Osteocyte (in vitro differentiated cells): ENCODE data around the gene PRKN. TPM values are rescaled to one million over a fixed set of nuclear protein-coding genes. Genes with fewer than 3 reads are reported as not detected.
"Not testable (repeated sequence)": the region's sequence is repeated elsewhere in the genome, so short reads cannot be mapped to it uniquely, and the experiment has no call there.

ENCODE experiments used
- DNase-seq: peaks from one replicate; pipeline ENCODE4 v3.0.0; 2021; ENCODE audit warnings: mixed read lengths; ENCODE audit not compliant: unreplicated experiment; ENCODE audit errors: extremely low spot score
- H3K27ac Mint-ChIP-seq: one replicate; pipeline ENCODE4 v1.8.0; 2021; ENCODE audit warnings: mild to moderate bottlenecking, mixed read lengths; ENCODE audit not compliant: unreplicated experiment
- H3K27me3 Mint-ChIP-seq: one replicate; pipeline ENCODE4 v1.8.0; 2021; ENCODE audit warnings: mixed read lengths; ENCODE audit not compliant: unreplicated experiment
- H3K36me3 Mint-ChIP-seq: one replicate; pipeline ENCODE4 v1.8.0; 2021; ENCODE audit warnings: mixed read lengths; ENCODE audit not compliant: unreplicated experiment
- H3K4me1 Mint-ChIP-seq: one replicate; pipeline ENCODE4 v1.8.0; 2021; ENCODE audit warnings: mixed read lengths; ENCODE audit not compliant: unreplicated experiment
- H3K4me3 Mint-ChIP-seq: one replicate; pipeline ENCODE4 v1.8.0; 2021; ENCODE audit warnings: mild to moderate bottlenecking, moderate library complexity, mixed read lengths; ENCODE audit not compliant: unreplicated experiment
- H3K9me3 Mint-ChIP-seq: one replicate; pipeline ENCODE4 v1.8.0; 2021; ENCODE audit warnings: mixed read lengths; ENCODE audit not compliant: unreplicated experiment
- CTCF ChIP-seq: fragments of 200-600 bp; sonication (generic); IDR thresholded peaks from 2 replicates; pipeline ENCODE4 v1.5.0; 2021; ENCODE audit warnings: antibody characterized with exemption, mild to moderate bottlenecking, moderate library complexity
- total RNA-seq: library from RNA; stranded (reverse); gene quantifications from 2 replicates; pipeline ENCODE4 v1.2.1, GENCODE V29; 2021

PRKN gene
- total RNA-seq, 1 donor from 2014 or later = 13.4 TPM

GRCh38 chr6:161313940-161314509 is 1413.5 kb downstream of the PRKN start:
- Mint-ChIP-seq H3K9me3 (no peaks in the 10 kb centered on the region), H3K27ac (no peak overlapping the region), H3K27me3 (peaks cover 19% of the 10 kb centered on the region), H3K36me3 (no peaks in the 10 kb centered on the region), H3K4me3 (no peak overlapping the region), H3K4me1 (no peaks in the 10 kb centered on the region)
- DNase-seq = no peak
- TF ChIP-seq CTCF = no peak

DNA sequence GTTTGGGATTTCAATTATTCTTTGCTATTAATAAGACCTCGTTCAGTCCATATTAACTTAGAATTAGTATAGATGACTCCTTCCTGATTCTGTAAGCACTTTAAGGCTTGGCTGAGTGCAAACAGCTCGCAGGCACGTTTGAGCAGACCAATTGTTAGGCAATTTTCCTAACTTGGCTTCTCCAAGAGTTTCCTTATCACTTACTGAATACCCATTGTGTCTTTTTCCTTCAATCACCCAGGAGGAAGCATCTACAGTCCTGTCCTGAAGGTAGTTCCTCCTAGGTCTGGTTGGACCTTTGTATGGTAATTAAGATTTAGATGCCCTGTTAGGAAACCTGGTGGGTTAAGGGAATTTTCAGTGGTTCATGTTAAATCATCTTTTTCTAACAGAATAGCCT is 1414.1 kb downstream of the PRKN start:
- peaks cover 16% of the 10 kb centered on the region for H3K27me3 Mint-ChIP-seq
- not testable (repeated sequence) for H3K4me1 Mint-ChIP-seq, H3K9me3 Mint-ChIP-seq, DNase-seq, H3K36me3 Mint-ChIP-seq, H3K27ac Mint-ChIP-seq, H3K4me3 Mint-ChIP-seq

GRCh38 chr6:161309774-161310173 is 1417.8 kb downstream of the PRKN start:
- H3K27ac Mint-ChIP-seq, H3K4me1 Mint-ChIP-seq, H3K36me3 Mint-ChIP-seq, H3K9me3 Mint-ChIP-seq, DNase-seq, H3K4me3 Mint-ChIP-seq: not testable (repeated sequence)
- H3K27me3 Mint-ChIP-seq = peaks cover 16% of the 10 kb centered on the region

DNA sequence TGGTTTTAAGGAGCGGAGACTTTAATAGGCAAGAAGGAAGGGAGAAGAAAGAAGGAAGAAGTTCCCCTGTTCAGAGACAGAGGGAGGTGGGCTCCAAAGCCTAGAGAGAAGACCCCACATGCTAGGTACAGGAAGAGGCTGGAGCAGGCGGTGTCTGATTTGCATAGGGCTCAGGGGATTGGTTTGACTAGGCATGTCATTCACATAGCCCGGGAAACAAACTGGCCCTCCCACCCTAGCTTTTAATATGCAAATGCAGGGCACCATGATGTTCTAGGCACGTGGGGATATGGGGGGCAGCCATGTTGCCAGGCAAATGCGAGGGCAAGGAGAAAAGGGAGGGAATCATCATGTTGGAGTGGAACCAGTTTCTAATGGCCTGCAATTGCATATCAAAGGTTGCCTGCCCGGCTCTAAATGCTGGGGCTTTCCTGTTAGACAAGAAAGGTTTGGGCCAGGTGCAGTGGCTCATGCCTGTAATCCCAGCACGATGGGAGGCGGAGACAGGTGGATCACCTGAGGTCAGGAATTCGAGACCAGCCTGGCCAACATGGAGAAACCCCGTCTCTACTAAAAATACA is 1419.4 kb downstream of the PRKN start:
- no peaks in the 10 kb centered on the region for H3K4me1 Mint-ChIP-seq
- no peaks in the 10 kb centered on the region for H3K36me3 Mint-ChIP-seq
- no peak overlapping the region for H3K27ac Mint-ChIP-seq

DNA sequence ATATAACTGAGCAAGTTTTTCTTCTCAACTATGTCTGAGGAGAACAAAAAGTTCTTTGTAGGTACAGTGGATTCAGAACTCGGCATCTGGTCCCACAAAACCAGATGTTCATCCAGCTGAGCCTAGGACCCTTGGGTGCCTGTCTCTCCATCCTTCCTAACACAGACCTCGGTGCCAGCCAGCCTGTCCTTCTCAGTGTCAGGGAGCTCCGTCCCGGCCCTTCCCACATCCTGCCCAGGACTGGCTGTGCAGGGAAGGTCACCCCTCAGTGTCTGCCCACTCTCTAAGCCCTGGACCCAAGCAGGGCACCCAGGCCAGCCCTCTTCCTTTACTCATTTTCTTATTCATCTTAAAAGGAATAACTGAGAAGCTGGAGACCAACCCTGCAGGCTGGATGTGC is 1421.7 kb downstream of the PRKN start:
- no peak for DNase-seq
- H3K9me3 Mint-ChIP-seq = no peaks in the 10 kb centered on the region
- H3K27me3 Mint-ChIP-seq = no peaks in the 10 kb centered on the region
- H3K27ac Mint-ChIP-seq = no peak overlapping the region
- peaks cover 4% of the 10 kb centered on the region for H3K4me1 Mint-ChIP-seq
- no peak overlapping the region for H3K4me3 Mint-ChIP-seq
- H3K36me3 Mint-ChIP-seq = no peaks in the 10 kb centered on the region
- no peak for TF ChIP-seq CTCF

More for the DNA sequence above, 1419.4 kb downstream of the PRKN start:
- no peak for TF ChIP-seq CTCF
- no peak overlapping the region for H3K4me3 Mint-ChIP-seq
- H3K9me3 Mint-ChIP-seq = no peaks in the 10 kb centered on the region
- peaks cover 5% of the 10 kb centered on the region for H3K27me3 Mint-ChIP-seq
- DNase-seq = no peak

- peak; percentile 78 for DNase-seq
- no peaks in the 10 kb centered on the region for H3K27me3 Mint-ChIP-seq
- no peak overlapping the region for H3K27ac Mint-ChIP-seq
- no peak for TF ChIP-seq CTCF
- no peaks in the 10 kb centered on the region for H3K9me3 Mint-ChIP-seq
- H3K36me3 Mint-ChIP-seq = no peaks in the 10 kb centered on the region
- H3K4me1 Mint-ChIP-seq = peaks cover 4% of the 10 kb centered on the region
- H3K4me3 Mint-ChIP-seq = no peak overlapping the region
These were observed 1423.8 kb downstream of the PRKN start for GRCh38 chr6:161303628-161304340.
